GM23248 (cell line): ENCODE data around the gene KRT82. TPM values are rescaled to one million over a fixed set of nuclear protein-coding genes. Genes with fewer than 3 reads are reported as not detected.

Experiments used
- DNase-seq: peaks from one replicate; pipeline ENCODE4 v3.0.0-alpha.2; 2015
- H2AFZ ChIP-seq: fragments of 200-600 bp; sonication (generic); 2 replicates; pipeline ENCODE4 v1.6.1; 2016; ENCODE audit warnings: antibody characterized with exemption
- H3F3A ChIP-seq: fragments of 200-600 bp; sonication (generic); 2 replicates; pipeline ENCODE4 v1.6.1; 2016; ENCODE audit warnings: mild to moderate bottlenecking, antibody characterized with exemption, mixed run types; ENCODE audit not compliant: insufficient read depth
- H3K27ac ChIP-seq: fragments of 200-600 bp; sonication (generic); 2 replicates; pipeline ENCODE4 v1.5.1; 2016; ENCODE audit warnings: mild to moderate bottlenecking
- H3K27me3 ChIP-seq: fragments of 200-600 bp; sonication (generic); replicated peaks from 2 replicates; pipeline ENCODE4 v1.6.1; 2016; ENCODE audit warnings: mild to moderate bottlenecking; ENCODE audit not compliant: insufficient read depth
- H3K36me3 ChIP-seq: fragments of 200-600 bp; sonication (generic); 2 replicates; pipeline ENCODE4 v1.6.1; 2016; ENCODE audit warnings: low read depth, mild to moderate bottlenecking
- H3K4me1 ChIP-seq: fragments of 200-600 bp; sonication (generic); 2 replicates; pipeline ENCODE4 v1.6.1; 2016; ENCODE audit warnings: mild to moderate bottlenecking; ENCODE audit not compliant: insufficient read depth
- H3K4me2 ChIP-seq: fragments of 200-600 bp; sonication (generic); one replicate; pipeline ENCODE4 v1.6.1; 2016; ENCODE audit warnings: mild to moderate bottlenecking; ENCODE audit not compliant: unreplicated experiment
- H3K4me3 ChIP-seq: fragments of 200-600 bp; sonication (generic); 2 replicates; pipeline ENCODE4 v1.5.1; 2016; ENCODE audit warnings: mild to moderate bottlenecking
- H3K79me2 ChIP-seq: fragments of 200-600 bp; sonication (generic); 2 replicates; pipeline ENCODE4 v1.6.1; 2016; ENCODE audit warnings: mild to moderate bottlenecking; ENCODE audit not compliant: insufficient read depth
- H3K9ac ChIP-seq: fragments of 200-600 bp; sonication (generic); 2 replicates; pipeline ENCODE4 v1.6.1; 2016; ENCODE audit warnings: mild to moderate bottlenecking
- H3K9me2 ChIP-seq: fragments of 200-600 bp; sonication (generic); 2 replicates; pipeline ENCODE4 v1.6.1; 2016; ENCODE audit warnings: mixed run types, mild to moderate bottlenecking, moderate library complexity; ENCODE audit not compliant: insufficient read depth
- H3K9me3 ChIP-seq: fragments of 200-600 bp; sonication (generic); one replicate; pipeline ENCODE4 v1.6.1; 2017; ENCODE audit warnings: low read depth
- H4K20me1 ChIP-seq: fragments of 200-600 bp; sonication (generic); 2 replicates; pipeline ENCODE4 v1.6.0; 2016; ENCODE audit not compliant: insufficient read depth
- EZH2 ChIP-seq: fragments of 200-600 bp; sonication (generic); IDR thresholded peaks from 2 replicates; pipeline ENCODE4 v1.6.1; 2018; ENCODE audit warnings: antibody characterized with exemption, mild to moderate bottlenecking; ENCODE audit not compliant: insufficient read depth, poor library complexity, severe bottlenecking
- EZH2phosphoT487 ChIP-seq: fragments of 200-600 bp; sonication (generic); IDR thresholded peaks from 2 replicates; pipeline ENCODE4 v1.6.1; 2018; ENCODE audit warnings: antibody characterized with exemption, moderate library complexity, mild to moderate bottlenecking, low read depth; ENCODE audit not compliant: insufficient read depth
- WGBS, 2 experiments: methylation state at CpG; one replicate each; pipeline ENCODE4 v1.1.6; 2015 to 2017; ENCODE audit warnings: low lambda C conversion rate in 2 of 2, low coverage in 1 of 2; ENCODE audit errors: missing lambda C conversion rate in 2 of 2; 5-methylcytosine and 5-hydroxymethylcytosine counted together
- in situ Hi-C: fragments of 300-500 bp; cut with MboI; formaldehyde crosslinking; loops from 2 replicates; pipeline ENCODE4 v1.15.0; 2020
- polyA plus RNA-seq: library from polyadenylated mRNA; unstranded; fragments of >200 nt; fragmentation: Nextera tagmentation; extraction: Ambion mirVana; gene quantifications from 2 replicates; pipeline ENCODE4 v1.2.1, GENCODE V29; 2016
- total RNA-seq: library from RNA; depleted of rRNA; stranded (reverse); fragments of >200 nt; shearing (Covaris generic); gene quantifications from 2 replicates; pipeline ENCODE4 v1.2.3, GENCODE V29; 2014

KRT82 gene
- total and polyA plus RNA-seq, 2 experiments from 2014 or later = not detected

DNA sequence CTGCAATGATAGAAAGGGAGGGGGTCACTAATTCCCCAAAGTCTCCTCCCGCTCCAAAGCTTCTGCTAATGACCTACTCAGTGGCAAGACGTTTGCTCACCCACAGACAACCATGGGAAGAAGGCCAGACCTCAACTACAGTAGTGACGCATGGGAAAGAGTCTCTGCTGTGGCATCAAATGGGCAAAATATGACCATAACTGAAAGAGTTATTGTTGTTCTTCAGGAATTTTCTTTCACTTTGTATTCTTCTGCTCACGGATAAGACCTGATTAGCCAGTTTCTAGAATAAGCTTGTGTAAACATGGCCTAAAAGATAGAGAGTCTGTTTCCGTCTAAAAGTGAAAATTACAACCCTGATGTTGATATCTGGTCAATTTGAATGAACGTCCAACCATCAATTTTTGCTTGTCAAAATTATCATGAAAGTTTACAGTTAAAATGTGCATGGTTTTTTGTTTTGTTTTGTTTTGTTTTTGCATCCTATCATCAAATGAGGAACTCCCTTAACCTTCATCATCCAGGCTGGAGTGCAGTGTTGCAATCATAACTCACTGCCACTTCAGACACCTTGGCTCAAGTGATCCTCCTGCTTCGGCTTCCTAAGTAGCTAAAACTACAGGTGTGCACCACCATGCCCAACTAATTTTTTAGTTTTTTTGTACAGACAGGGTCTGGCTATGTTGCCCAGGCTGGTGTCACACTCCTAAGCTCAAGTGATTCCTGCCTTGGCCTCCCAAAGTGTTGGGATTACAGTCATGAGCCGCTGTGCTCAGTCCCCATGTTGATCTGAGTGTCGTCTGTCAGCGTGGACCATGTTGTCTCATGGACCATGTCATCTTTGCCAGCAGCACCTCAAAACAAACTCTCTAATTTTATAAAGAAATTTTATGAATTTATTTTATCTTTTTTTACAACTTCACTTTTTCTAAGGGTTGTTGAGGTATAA is 38.8 kb upstream of the KRT82 start:
- no peak overlapping the region for H3K27ac ChIP-seq
- H3F3A ChIP-seq = peaks cover 34% of the 10 kb centered on the region
- 0 out of 2 replicates have a peak, but pooled peaks cover 9% of the 10 kb centered on the region for H3K27me3 ChIP-seq
- H3K79me2 ChIP-seq = no peaks in the 10 kb centered on the region
- no peaks in the 10 kb centered on the region for H3K36me3 ChIP-seq
- 67% methylated on average over 10 of the region's 10 CpGs for WGBS, 2 experiments
- H3K9me2 ChIP-seq = no peaks in the 10 kb centered on the region
- H4K20me1 ChIP-seq = no peaks in the 10 kb centered on the region
- no peak overlapping the region for H2AFZ ChIP-seq
- peak; percentile 30 for DNase-seq
- no peaks in the 10 kb centered on the region for H3K9me3 ChIP-seq
- H3K4me1 ChIP-seq = peaks cover 35% of the 10 kb centered on the region
- H3K4me3 ChIP-seq = no peak overlapping the region
- H3K9ac ChIP-seq = no peak overlapping the region
- in situ Hi-C loops = no loop called here
- H3K4me2 ChIP-seq = no peak overlapping the region
- no peak for TF ChIP-seq EZH2
- TF ChIP-seq EZH2phosphoT487 = no peak

DNA sequence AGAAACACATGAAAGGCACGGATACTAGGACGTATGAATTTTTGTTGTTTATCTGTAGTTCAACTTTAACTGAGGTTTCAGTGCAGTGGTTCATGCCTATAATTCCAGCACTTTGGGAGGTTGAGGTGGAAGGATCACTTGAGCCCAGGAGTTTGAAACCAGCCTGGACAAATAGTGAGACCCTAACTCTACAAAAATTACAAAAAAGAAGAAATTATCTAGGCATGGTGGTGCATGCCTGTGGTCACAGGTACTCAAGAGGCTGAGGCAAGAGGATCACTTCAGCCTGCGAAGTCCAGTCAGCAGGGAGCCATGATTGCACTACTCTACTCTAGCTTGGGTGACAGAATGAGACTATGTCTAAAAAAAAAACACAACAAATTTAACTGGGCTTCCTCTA is 37.8 kb upstream of the KRT82 start:
- H3K79me2 ChIP-seq = no peaks in the 10 kb centered on the region
- H3K27me3 ChIP-seq = 0 out of 2 replicates have a peak, but pooled peaks cover 5% of the 10 kb centered on the region
- DNase-seq = no peak
- peaks cover 35% of the 10 kb centered on the region for H3K4me1 ChIP-seq
- TF ChIP-seq EZH2phosphoT487 (no peak), EZH2 (no peak)
- H3K9me3 ChIP-seq = no peaks in the 10 kb centered on the region
- no peaks in the 10 kb centered on the region for H3K36me3 ChIP-seq
- H3K4me3 ChIP-seq = no peak overlapping the region
- no peak overlapping the region for H3K4me2 ChIP-seq
- no peak overlapping the region for H3K9ac ChIP-seq
- no peak overlapping the region for H2AFZ ChIP-seq
- H3K27ac ChIP-seq = no peak overlapping the region
- H3F3A ChIP-seq = peaks cover 36% of the 10 kb centered on the region
- H3K9me2 ChIP-seq = no peaks in the 10 kb centered on the region
- H4K20me1 ChIP-seq = no peaks in the 10 kb centered on the region
- 98% methylated on average over 3 of the region's 3 CpGs for WGBS, 2 experiments
- in situ Hi-C loops = no loop called here

DNA sequence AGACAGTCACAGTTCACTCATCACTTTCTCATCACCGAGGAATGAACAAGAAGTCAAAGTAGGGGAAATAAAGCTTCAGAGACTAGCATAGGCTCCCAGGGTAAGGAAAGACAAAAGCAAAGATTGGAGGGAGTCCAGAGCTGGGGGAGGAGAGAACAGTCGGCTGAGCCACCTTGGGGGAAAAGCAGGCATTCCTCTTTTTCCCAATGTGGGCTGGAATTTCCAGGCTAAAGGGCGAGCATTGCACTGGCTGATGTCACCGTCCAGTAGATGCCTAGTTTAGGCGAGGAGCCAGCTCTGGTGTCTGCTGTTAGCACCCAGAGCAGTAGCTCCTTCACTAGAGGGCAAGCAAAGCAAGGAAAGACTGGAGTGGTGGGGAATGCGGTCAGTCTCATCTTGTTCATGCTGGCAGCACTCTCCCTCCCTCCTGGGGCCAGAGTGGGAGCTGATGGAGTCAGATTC is 36.5 kb upstream of the KRT82 start:
- Histone ChIP-seq H3F3A (peaks cover 36% of the 10 kb centered on the region), H3K27ac (peak overlapping the region; percentile 92), H2AFZ (no peak overlapping the region), H3K27me3 (no peaks in the 10 kb centered on the region), H3K4me1 (peaks cover 35% of the 10 kb centered on the region), H3K36me3 (no peaks in the 10 kb centered on the region), H3K4me3 (peak overlapping the region; percentile 6; the same call in 1 of the 2 replicates), H3K9me2 (no peaks in the 10 kb centered on the region), H3K79me2 (no peaks in the 10 kb centered on the region), H3K9ac (peak overlapping the region; percentile 72), H3K4me2 (peak overlapping the region; percentile 40), H4K20me1 (no peaks in the 10 kb centered on the region), H3K9me3 (no peaks in the 10 kb centered on the region)
- 5 to 6% methylated on average over 6 of the region's 6 CpGs for WGBS, 2 experiments
- in situ Hi-C loops = no loop called here
- TF ChIP-seq EZH2 = no peak
- no peak for TF ChIP-seq EZH2phosphoT487
- peak; percentile 96 for DNase-seq

DNA sequence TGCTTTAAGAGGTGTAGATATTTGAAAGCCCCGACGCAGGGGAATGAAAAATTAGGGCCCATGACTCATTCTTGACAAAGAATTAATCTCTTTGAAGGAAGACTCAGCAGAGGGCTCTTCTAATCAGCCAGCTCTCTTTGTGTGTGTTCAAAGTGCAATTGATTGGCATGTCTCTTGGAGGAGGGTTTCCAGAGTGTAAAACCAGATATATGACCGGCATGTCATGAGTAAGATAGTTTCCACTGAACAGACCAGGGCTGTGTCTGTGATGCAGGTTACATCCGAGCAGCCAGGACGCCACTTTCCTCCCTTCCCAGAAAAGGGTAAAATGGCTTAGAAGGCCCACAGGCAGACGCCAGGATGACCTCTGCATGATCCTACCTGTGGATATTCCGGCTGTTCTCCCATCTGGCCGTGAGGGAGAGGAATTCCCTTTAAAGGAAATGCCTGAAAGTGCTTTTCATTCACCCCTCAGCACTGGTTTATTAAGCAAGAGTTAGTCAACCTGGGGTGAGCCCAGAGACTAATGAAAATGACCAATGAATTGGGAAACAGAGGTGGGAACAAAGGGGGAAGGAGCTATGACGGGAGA is 35.3 kb upstream of the KRT82 start:
- Histone ChIP-seq H3K27ac (peak overlapping the region; percentile 92), H3K79me2 (no peaks in the 10 kb centered on the region), H3K36me3 (no peaks in the 10 kb centered on the region), H2AFZ (no peak overlapping the region), H3K4me2 (peak overlapping the region; percentile 40), H4K20me1 (no peaks in the 10 kb centered on the region), H3K9me3 (no peaks in the 10 kb centered on the region), H3K4me1 (peaks cover 35% of the 10 kb centered on the region), H3K27me3 (no peaks in the 10 kb centered on the region), H3F3A (peaks cover 36% of the 10 kb centered on the region), H3K9me2 (no peaks in the 10 kb centered on the region), H3K9ac (peak overlapping the region; percentile 72), H3K4me3 (peak overlapping the region; percentile 6; the same call in 1 of the 2 replicates)
- no peak for TF ChIP-seq EZH2phosphoT487
- no peak for TF ChIP-seq EZH2
- WGBS, 2 experiments = 27 to 30% methylated on average over 9 of the region's 9 CpGs
- DNase-seq = peak; percentile 82
- in situ Hi-C loops = no loop called here
